ENCODE results near the gene SCUBE1.

SCUBE1 gene

GRCh38 chr22:43344520-43344787 lies 1.3 kb upstream of the SCUBE1 start:
- DNase-seq (ENCODE audit: low spot score), result no peak
- H3K4me3 ChIP-seq, result no peak overlapping the region
- no peak for TF ChIP-seq CTCF (IDR thresholded peaks at IDR 0.05)
- H3K27ac ChIP-seq, result no peak overlapping the region

GRCh38 chr22:43343670-43344519 lies 723 bp upstream of the SCUBE1 start:
- Histone ChIP-seq H3K27ac (no peak overlapping the region), H3K4me3 (peak overlapping the region; percentile 60)
- no peak for TF ChIP-seq CTCF (IDR thresholded peaks at IDR 0.05)
- DNase-seq (ENCODE audit: low spot score), result no peak

DNA sequence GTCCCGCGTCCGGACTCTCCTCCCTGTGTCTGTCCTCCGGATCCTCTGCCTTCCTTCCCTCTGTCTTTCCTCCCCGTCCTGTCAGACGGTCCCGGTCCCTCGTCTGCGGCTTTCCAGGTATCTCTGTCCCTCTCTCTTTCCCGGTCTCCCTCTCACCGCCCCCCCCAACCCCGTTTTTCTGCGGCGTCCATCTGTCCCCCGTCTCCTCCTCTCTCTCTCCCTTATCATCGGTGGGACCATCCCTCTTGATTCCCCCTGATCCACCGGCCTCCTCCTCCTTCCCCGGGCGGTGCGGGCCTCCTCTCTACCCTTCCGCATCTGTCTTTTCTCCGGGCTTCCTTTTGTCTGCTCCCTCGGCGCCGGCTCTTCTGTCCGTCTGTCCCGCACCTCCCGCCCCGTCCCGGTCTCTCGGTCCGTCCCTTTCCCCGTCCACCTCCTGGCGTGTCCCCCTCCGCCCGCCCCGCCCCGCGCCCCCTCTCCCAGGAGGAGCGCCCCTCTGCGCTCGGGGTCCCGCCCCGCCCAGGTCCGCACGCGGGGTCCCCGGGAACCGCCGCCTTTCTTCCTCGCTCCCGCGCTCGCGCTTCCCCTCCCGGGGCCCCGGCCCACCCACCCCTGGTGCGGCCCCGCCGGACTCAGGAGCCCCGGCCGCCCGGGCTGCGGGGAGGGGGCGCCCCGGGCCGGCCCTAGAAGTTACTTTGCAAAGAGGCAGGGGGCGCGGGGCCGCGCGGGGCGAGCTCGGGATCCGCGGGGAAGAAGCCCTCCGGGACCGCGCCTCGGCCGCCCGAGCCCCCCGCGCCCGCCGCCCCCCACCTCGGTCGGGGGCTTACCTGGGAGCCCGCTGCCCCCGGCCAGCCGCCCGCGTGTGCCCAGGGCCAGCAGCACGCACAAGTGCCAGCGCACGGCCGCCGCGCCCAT lies 568 bp downstream of the SCUBE1 start:
- DNase-seq (ENCODE audit: low spot score), result no peak
- Histone ChIP-seq H3K4me3 (peak overlapping the region; percentile 60), H3K27ac (no peak overlapping the region)
- TF ChIP-seq CTCF (IDR thresholded peaks at IDR 0.05), result no peak

DNA sequence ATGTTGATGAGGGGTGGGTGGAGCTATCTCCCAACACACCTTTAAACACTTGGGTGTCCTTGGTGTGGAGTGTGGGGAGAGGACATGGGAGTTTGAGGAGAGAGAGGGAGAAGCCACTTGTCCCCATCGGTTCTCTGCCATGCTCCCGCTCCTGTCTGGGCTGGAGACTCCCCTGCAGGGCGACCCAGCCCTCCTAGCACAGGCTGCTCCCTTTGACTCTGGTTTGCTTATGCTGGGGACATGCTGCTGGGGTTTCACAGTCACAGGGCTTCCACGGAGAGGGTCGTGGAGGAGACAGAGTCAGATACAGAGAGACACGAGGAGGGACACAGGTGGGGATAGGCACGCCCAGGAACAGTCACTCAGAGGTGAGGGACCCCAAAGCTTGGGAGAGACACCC lies 1.6 kb downstream of the SCUBE1 start:
- DNase-seq (ENCODE audit: low spot score), result no peak
- H3K27ac ChIP-seq, result no peak overlapping the region
- H3K4me3 ChIP-seq, result no peak overlapping the region
- no peak for TF ChIP-seq CTCF (IDR thresholded peaks at IDR 0.05)

- no peak overlapping the region for H3K4me3 ChIP-seq
- TF ChIP-seq CTCF (IDR thresholded peaks at IDR 0.05), result no peak
- H3K27ac ChIP-seq, result no peak overlapping the region
- no peak for DNase-seq (ENCODE audit: low spot score)
Observed at GRCh38 chr22:43338766-43339345, 4.3 kb downstream of the SCUBE1 start.

GRCh38 chr22:43337946-43338345 lies 5.2 kb downstream of the SCUBE1 start:
- TF ChIP-seq CTCF (IDR thresholded peaks at IDR 0.05), result no peak
- no peak for DNase-seq (ENCODE audit: low spot score)

More at GRCh38 chr22:43337946-43338345, 5.2 kb downstream of the SCUBE1 start:
- Histone ChIP-seq H3K27ac (no peak overlapping the region), H3K4me3 (no peak overlapping the region)

All from coronary artery (tissue), 2 donors.